Left ventricle myocardium inferior (tissue), 1 donor: ENCODE results near the gene INHBA. TPM values are rescaled to one million over a fixed set of nuclear protein-coding genes. Genes with fewer than 3 reads are reported as not detected.

Experiments
- DNase-seq: peaks from one replicate; pipeline ENCODE4 v3.0.0-alpha.2; 2020
- H3K27ac ChIP-seq: fragments of 200-600 bp; replicated peaks from 2 replicates; pipeline ENCODE4 v1.8.0; 2021
- H3K27me3 ChIP-seq: fragments of 200-600 bp; 2 replicates; pipeline ENCODE4 v1.8.0; 2021; ENCODE audit warnings: low read depth
- H3K36me3 ChIP-seq: fragments of 200-600 bp; 2 replicates; pipeline ENCODE4 v1.8.0; 2021
- H3K4me1 ChIP-seq: fragments of 200-600 bp; 2 replicates; pipeline ENCODE4 v1.8.0; 2021
- H3K4me3 ChIP-seq: fragments of 200-600 bp; 2 replicates; pipeline ENCODE4 v1.8.0; 2021; ENCODE audit warnings: mild to moderate bottlenecking, moderate library complexity
- H3K9me3 ChIP-seq: fragments of 200-600 bp; replicated peaks from 2 replicates; pipeline ENCODE4 v1.8.0; 2021
- CTCF ChIP-seq: fragments of 200-600 bp; IDR thresholded peaks from 2 replicates; pipeline ENCODE4 v1.8.0; 2021; ENCODE audit warnings: antibody characterized with exemption, mild to moderate bottlenecking, borderline replicate concordance
- intact Hi-C: fragments of 100-400 bp; cut with micrococcal nuclease; formaldehyde crosslinking; loops from one replicate; pipeline ENCODE4 v1.11.0; 2022
- total RNA-seq: library from RNA; stranded (reverse); fragmentation: NEBNext Ultra II Directional; extraction: Animal tissue kit (Norgen Biotek cat#: 25700); gene quantifications from one replicate; pipeline ENCODE4 v1.2.1, GENCODE V29; 2021
- donor health status: DM: no; HTN: yes; CAD: no; lungs with severe emphysema.

The INHBA gene
- total RNA-seq, 1 donor from 2014 or later: 8.6 TPM

GRCh38 chr7:41711283-41712064 is 8.6 kb upstream of the INHBA start:
- Histone ChIP-seq H3K27me3 (peaks cover 22% of the 10 kb centered on the region), H3K9me3 (no peaks in the 10 kb centered on the region), H3K27ac (no peak overlapping the region), H3K4me1 (no peaks in the 10 kb centered on the region), H3K4me3 (no peak overlapping the region), H3K36me3 (no peaks in the 10 kb centered on the region)
- intact Hi-C loops: no loop called here
- TF ChIP-seq CTCF: peak; percentile 45
- DNase-seq: no peak

GRCh38 chr7:41710838-41711237 is 7.9 kb upstream of the INHBA start:
- no peaks in the 10 kb centered on the region for H3K36me3 ChIP-seq
- no peak for DNase-seq
- H3K9me3 ChIP-seq: no peaks in the 10 kb centered on the region
- intact Hi-C loops: no loop called here
- H3K27ac ChIP-seq: no peak overlapping the region
- H3K4me3 ChIP-seq: no peak overlapping the region
- peaks cover 5% of the 10 kb centered on the region for H3K4me1 ChIP-seq
- TF ChIP-seq CTCF: no peak
- H3K27me3 ChIP-seq: peaks cover 22% of the 10 kb centered on the region

- TF ChIP-seq CTCF: no peak
- no peak overlapping the region for H3K27ac ChIP-seq
- intact Hi-C loops: no loop called here
- H3K4me3 ChIP-seq: no peak overlapping the region
- H3K9me3 ChIP-seq: no peaks in the 10 kb centered on the region
- peaks cover 18% of the 10 kb centered on the region for H3K27me3 ChIP-seq
- H3K36me3 ChIP-seq: no peaks in the 10 kb centered on the region
- no peak for DNase-seq
- peaks cover 17% of the 10 kb centered on the region for H3K4me1 ChIP-seq
These were observed 6.7 kb upstream of the INHBA start for GRCh38 chr7:41709621-41710020.

- DNase-seq: no peak
- intact Hi-C loops: no loop called here
- no peaks in the 10 kb centered on the region for H3K9me3 ChIP-seq
- peaks cover 19% of the 10 kb centered on the region for H3K27me3 ChIP-seq
- H3K36me3 ChIP-seq: no peaks in the 10 kb centered on the region
- H3K4me1 ChIP-seq: peaks cover 17% of the 10 kb centered on the region
- no peak for TF ChIP-seq CTCF
- H3K4me3 ChIP-seq: no peak overlapping the region
- no peak overlapping the region for H3K27ac ChIP-seq
These were observed 5.9 kb upstream of the INHBA start for GRCh38 chr7:41708581-41709358.

GRCh38 chr7:41706228-41706930 is 3.5 kb upstream of the INHBA start:
- Histone ChIP-seq H3K4me3 (peak overlapping the region; percentile 69), H3K27me3 (peaks cover 35% of the 10 kb centered on the region), H3K9me3 (no peaks in the 10 kb centered on the region), H3K4me1 (peaks cover 17% of the 10 kb centered on the region), H3K27ac (peak overlapping the region; percentile 82), H3K36me3 (no peaks in the 10 kb centered on the region)
- intact Hi-C loops: no loop called here
- no peak for TF ChIP-seq CTCF
- no peak for DNase-seq
